NCI-H460 (cell line): ENCODE results near the gene KRT74. TPM values are rescaled to one million over a fixed set of nuclear protein-coding genes. Genes with fewer than 3 reads are reported as not detected.
"Not testable (repeated sequence)": the region's sequence is repeated elsewhere in the genome, so short reads cannot be mapped to it uniquely, and the experiment has no call there.

Source experiments
- DNase-seq: peaks from one replicate; pipeline ENCODE4 v3.0.0-alpha.2; 2016; ENCODE audit warnings: low read depth; ENCODE audit errors: extremely low read depth
- total RNA-seq: library from RNA; depleted of rRNA; stranded (reverse); fragments of >200 nt; shearing (Covaris generic); gene quantifications from 2 replicates; pipeline ENCODE4 v1.2.3, GENCODE V29; 2014

KRT74 gene
- total RNA-seq, 1 experiment from 2014 or later, result not detected

DNA sequence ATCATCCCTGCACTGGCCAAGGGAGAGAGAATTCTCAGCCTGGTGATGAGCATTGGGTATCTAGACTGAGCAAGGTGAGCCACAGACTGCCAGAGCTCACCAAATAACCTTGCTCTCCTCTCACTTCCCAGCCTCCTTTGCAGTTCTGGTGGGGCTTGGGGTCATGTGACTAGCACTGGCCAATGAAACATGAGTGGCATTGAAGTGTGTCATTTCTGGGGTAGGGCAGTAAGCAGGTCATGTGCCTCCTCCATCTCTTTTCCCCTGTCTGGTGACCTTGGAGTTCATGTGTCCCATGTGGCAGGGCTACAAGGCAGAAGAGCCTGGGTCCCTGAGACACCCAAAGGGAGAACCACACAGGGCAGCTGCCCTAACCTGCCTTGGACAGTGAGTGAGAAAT, 31.2 kb upstream of the KRT74 start:
- no peak for DNase-seq

- DNase-seq, result no peak
Measured at GRCh38 chr12:52603314-52603713, 29.7 kb upstream of the KRT74 start.

- DNase-seq, result no peak
Measured at GRCh38 chr12:52602552-52602951, 28.9 kb upstream of the KRT74 start.

DNA sequence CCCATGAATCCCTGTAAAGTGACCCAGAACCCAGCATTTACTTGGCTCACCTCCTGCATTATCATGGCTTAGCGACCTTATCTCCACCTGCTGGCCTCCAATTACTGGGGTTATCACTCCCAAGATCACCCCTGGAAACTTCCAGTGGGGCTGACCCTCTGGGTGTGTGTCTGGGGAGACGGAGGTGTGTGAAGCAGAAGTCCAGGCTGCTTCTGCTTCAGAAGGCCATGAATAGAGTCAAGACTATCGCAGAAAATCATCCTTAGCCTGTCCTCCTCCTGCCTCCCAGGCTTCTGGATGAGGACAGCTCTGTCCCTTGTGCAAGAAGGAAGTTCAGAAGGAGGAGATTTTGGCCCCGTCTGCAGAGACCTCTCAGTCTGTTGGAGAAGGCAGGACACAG, 28.0 kb upstream of the KRT74 start:
- no peak for DNase-seq

DNA sequence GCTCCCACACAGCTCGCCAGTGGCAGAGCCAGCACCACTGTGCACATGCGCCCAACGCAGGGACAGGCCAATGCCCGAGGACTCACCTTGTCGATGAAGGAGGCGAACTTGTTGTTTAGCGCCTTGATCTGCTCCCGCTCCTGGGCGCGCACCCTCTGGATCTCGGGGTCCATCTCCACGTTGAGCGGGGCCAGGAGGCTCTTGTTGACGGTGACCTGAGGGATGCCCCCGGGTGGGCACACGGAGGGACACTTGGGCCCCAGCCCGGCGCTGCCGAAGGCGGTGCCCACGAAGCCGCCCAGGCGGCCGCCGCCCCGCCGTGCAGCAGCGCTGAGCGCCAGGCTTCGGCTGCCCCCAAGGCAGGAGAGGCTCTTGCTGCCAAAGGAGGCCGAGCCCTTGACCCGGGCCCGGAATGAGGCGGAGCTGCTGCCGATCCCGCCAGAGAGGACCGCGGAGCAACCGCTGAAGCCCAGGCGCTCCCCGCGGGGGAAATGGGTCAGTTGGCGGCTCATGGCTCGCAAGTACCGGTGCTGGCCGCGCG, 27.4 kb upstream of the KRT74 start, which contains the start of gene KRT72:
Gene KRT72 (minus strand): TSS at position 523 of the 541 bp plus-strand sequence. CDS start 11 bp downstream, at position 512.
- DNase-seq, result no peak

DNA sequence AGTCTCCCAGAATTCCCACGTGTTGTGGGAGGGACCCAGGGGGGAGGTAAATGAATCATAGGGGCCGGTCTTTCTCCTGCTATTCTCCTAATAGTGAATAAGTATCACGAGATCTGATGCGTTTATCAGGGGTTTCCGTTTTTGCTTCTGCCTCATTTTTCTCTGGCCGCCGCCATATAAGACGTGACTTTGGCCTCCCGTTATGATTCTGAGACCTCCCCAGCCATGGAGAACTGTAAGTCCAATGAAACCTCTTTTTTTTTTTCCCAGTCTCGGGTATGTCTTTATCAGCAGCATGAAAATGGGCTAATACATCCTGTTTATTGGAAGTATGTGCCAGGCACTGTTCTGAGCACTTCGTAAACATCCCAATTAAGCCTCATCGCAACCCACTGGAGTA, 26.8 kb upstream of the KRT74 start:
- DNase-seq, result no peak

DNA sequence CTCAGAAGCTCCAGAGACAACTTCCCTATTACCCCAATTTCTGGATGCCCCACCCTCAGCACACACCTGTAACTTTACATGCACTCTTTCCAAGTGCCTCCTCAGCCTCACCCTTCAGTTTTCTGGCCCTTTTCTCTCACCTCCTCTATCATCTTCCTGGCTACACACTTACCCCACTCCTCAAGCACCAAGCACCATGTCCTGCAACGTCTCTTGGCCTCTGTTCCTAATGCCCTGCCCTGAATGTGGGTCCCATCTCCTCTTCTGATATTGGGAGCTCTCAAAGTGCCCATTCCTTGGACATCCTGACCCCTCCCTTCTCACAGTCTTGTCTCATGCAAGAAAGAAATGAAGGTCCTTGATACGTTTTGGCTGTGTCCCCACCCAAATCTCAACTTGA, 26.4 kb upstream of the KRT74 start:
- DNase-seq, result no peak

GRCh38 chr12:52598966-52599365, 25.3 kb upstream of the KRT74 start:
- DNase-seq, result no peak

DNA sequence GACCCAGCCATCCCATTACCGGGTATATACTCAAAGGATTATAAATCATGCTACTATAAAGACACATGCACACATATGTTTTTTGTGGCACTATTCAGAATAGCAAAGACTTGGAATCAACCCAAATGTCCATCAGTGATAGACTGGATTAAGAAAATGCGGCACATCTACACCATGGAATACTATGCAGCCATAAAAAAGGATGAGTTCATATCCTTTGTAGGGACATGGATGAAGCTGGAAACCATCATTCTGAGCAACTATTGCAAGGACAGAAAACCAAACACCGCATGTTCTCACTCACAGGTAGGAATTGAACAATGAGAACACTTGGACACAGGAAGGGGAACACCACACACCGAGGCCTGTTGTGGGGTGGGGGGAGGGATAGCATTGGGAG, 20.6 kb upstream of the KRT74 start:
- not testable (repeated sequence) for DNase-seq

DNA sequence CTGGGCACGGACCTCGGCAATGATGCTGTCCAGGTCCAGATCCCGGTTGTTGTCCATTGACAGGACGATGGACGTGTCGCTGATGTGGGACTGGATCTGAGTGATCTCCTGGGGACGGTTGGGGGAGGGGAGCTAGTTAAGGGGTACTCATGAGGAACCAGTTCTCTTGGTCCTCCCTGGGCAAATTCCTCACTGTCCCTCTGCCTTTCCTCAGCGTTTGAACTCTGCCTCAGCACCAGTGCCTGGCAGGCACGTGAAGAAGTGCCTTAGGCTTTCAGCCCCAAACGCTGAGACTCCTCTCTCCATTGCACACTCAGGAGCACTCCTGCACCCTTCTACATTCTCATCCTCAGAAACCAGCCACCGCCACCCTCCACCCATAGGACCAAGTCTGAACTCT, 17.9 kb upstream of the KRT74 start:
- DNase-seq, result no peak

- DNase-seq, result no peak
Measured at GRCh38 chr12:52590021-52590420, 16.4 kb upstream of the KRT74 start.

DNA sequence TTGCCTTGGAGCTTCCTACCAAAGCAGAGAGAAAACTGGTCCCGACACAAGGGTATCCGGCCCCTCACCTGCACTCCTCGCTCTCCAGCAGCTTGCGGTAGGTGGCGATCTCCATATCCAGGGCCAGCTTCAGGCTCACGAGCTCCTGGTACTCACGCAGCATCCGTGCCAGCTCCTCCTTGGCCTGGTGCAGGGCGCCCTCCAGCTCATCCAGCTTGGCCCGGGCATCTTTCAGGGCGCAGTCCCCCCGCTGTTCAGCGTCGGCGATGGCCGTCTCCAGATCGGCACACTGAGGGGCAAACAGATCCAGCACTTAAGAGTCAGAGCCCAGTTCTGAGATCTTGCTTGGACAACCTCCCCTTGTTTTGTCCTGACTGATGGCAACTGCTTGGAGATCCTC, 13.9 kb upstream of the KRT74 start:
- DNase-seq, result no peak

DNA sequence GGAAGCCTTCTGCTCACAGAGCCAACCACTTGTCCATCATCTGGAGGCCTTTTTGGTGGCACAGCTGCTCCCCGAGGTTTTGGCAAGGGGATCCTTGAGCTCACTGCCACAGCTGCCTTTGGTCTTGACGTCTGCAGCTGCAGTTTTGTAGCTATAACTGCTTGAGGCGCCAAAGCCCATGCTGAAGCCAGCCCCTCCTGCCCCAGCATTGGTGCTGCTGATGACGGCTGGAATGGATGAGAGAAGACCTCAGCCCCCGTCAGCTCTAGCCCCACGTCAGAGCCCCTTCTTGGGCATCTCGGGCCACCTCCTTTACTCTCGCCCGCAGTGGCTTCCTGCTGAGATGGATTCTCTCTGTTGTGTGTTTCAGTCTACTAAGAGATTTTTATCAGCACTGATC, 12.3 kb upstream of the KRT74 start:
- no peak for DNase-seq

DNA sequence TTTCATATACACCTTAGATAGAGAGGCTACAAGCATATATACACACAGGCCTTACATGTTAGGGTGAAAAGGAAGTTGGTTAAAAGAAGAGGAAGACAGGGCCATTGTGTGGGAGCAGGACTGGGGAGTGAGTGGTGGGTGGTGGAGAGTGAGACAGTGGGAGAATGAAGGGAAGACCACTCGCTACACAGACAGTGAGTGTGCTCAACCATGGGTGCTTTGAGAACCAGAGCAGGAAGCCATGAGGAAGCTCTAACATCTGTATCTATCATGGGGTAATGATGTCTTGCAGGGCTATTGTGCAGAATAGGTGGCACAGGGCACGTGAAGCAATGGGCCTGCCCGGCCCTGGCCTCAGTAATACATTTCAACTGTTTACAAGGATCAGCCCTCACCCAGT, 11.4 kb upstream of the KRT74 start:
- DNase-seq, result no peak

- DNase-seq, result no peak
Measured at GRCh38 chr12:52584156-52584682, 10.6 kb upstream of the KRT74 start.

DNA sequence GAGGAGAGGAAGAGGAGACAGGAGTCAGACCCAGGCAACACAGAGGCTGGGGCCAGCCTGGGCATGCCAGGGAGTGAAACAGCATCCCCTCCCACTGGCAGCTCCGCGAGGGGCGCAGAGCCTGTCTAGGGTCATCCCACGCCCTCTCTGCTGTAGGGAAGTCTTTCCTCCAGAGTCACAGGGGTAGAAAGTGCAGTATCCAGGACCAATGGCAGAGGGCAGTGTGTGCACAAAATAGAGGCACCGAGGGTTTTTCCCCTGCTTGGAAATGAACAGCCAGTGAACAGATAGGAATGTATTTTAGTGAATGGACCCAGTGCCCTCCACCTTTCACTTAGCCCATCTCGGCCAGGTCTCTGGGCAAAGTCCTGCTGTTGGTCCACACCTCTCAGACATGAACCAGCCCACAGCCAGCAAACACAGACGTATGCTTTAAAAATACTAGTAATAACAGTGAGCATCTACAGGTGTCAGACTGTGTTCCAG, 9.4 kb upstream of the KRT74 start:
- DNase-seq, result peak; percentile 64

DNA sequence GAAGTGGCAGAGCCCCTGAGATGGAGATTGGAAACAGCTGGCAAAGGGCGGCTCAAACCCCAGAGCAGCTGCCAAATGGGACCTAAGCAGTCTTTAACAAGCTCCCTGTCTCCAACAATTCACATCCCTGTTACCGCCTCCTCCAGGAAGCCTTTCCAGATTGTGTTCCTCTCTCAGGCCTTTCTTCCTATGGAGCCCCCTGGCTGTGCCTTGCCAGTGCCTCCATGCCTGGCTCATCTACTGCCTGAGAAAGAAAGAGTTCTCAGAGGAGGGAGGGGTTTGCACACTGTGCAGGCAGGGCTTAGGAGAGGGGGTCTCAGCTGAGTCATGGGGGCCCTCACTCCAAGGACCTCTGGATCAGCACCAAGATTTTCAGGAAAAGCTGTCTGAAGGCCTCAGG, 8.8 kb upstream of the KRT74 start:
- no peak for DNase-seq

- no peak for DNase-seq
Measured at GRCh38 chr12:52581481-52581880, 7.8 kb upstream of the KRT74 start.

- no peak for DNase-seq
Measured at GRCh38 chr12:52581066-52581465, 7.4 kb upstream of the KRT74 start.

DNA sequence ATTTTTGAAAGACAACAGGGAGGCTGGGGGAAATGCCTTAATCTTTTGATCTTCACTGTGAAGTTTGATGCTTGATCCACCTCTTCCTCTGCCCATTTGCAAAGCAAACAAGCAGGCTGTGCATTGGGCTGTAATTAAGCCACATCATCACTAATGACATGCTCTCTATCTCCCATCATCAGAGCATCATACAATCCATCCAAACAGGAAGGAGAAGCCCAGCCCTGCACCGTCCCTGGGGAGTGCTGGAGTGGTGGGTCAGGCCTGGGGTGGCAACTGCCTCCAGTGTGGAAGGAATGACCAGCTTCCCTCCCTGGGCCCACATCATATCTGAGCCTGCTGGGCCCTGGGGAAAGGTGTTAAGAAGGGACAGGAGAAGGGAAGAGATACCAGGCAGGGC, 6.9 kb upstream of the KRT74 start:
- no peak for DNase-seq

- no peak for DNase-seq
Measured at GRCh38 chr12:52579468-52580465, 6.1 kb upstream of the KRT74 start.

GRCh38 chr12:52578469-52578868, 4.8 kb upstream of the KRT74 start:
- DNase-seq, result no peak
